Mucosa of stomach (tissue), 1 donor: ENCODE measurements around the gene FHL1.

Source experiments
- H3K27me3 ChIP-seq: one replicate; pipeline ENCODE4 v1.7.0; 2013; ENCODE audit warnings: mild to moderate bottlenecking, low read length; ENCODE audit not compliant: control insufficient read depth, insufficient read depth
- H3K36me3 ChIP-seq: one replicate; pipeline ENCODE4 v1.7.0; 2013; ENCODE audit warnings: low read length; ENCODE audit not compliant: control insufficient read depth, insufficient read depth
- H3K4me1 ChIP-seq: one replicate; pipeline ENCODE4 v1.7.0; 2013; ENCODE audit warnings: mild to moderate bottlenecking, low read length; ENCODE audit not compliant: control insufficient read depth, insufficient read depth
- H3K4me3 ChIP-seq: one replicate; pipeline ENCODE4 v1.7.0; 2013; ENCODE audit warnings: low read length
- H3K9ac ChIP-seq: one replicate; pipeline ENCODE4 v1.7.0; 2013; ENCODE audit warnings: mild to moderate bottlenecking, low read length, moderate library complexity
- H3K9me3 ChIP-seq: one replicate; pipeline ENCODE4 v1.7.0; 2013; ENCODE audit warnings: mild to moderate bottlenecking, low read length, moderate library complexity; ENCODE audit not compliant: control insufficient read depth
- donor health status: Pancreatic carcinoma.

Gene FHL1

GRCh38 chrX:136203951-136204350 is 56.6 kb downstream of the FHL1 start:
- no peak overlapping the region for H3K4me3 ChIP-seq
- no peaks in the 10 kb centered on the region for H3K27me3 ChIP-seq
- no peak overlapping the region for H3K9ac ChIP-seq
- H3K9me3 ChIP-seq: no peaks in the 10 kb centered on the region
- H3K36me3 ChIP-seq: no peaks in the 10 kb centered on the region
- H3K4me1 ChIP-seq: peaks cover 11% of the 10 kb centered on the region

GRCh38 chrX:136204571-136204970 is 57.2 kb downstream of the FHL1 start:
- no peaks in the 10 kb centered on the region for H3K9me3 ChIP-seq
- peak overlapping the region; percentile 8 for H3K9ac ChIP-seq
- H3K4me1 ChIP-seq: peaks cover 11% of the 10 kb centered on the region
- H3K27me3 ChIP-seq: no peaks in the 10 kb centered on the region
- H3K4me3 ChIP-seq: no peak overlapping the region
- H3K36me3 ChIP-seq: no peaks in the 10 kb centered on the region

GRCh38 chrX:136205882-136206380 is 58.6 kb downstream of the FHL1 start:
- Histone ChIP-seq H3K9ac (no peak overlapping the region), H3K4me3 (no peak overlapping the region), H3K9me3 (no peaks in the 10 kb centered on the region), H3K4me1 (peaks cover 8% of the 10 kb centered on the region), H3K27me3 (no peaks in the 10 kb centered on the region), H3K36me3 (no peaks in the 10 kb centered on the region)

GRCh38 chrX:136206916-136207315 is 59.6 kb downstream of the FHL1 start:
- Histone ChIP-seq H3K4me1 (peaks cover 8% of the 10 kb centered on the region), H3K36me3 (no peaks in the 10 kb centered on the region), H3K9ac (no peak overlapping the region), H3K27me3 (no peaks in the 10 kb centered on the region), H3K9me3 (no peaks in the 10 kb centered on the region), H3K4me3 (no peak overlapping the region)

- Histone ChIP-seq H3K4me3 (no peak overlapping the region), H3K4me1 (peaks cover 8% of the 10 kb centered on the region), H3K27me3 (no peaks in the 10 kb centered on the region), H3K9ac (no peak overlapping the region), H3K9me3 (no peaks in the 10 kb centered on the region), H3K36me3 (no peaks in the 10 kb centered on the region)
These were observed 60.2 kb downstream of the FHL1 start for GRCh38 chrX:136207546-136207945.

GRCh38 chrX:136209016-136209738 is 61.8 kb downstream of the FHL1 start:
- no peak overlapping the region for H3K4me3 ChIP-seq
- peaks cover 5% of the 10 kb centered on the region for H3K4me1 ChIP-seq
- H3K36me3 ChIP-seq: no peaks in the 10 kb centered on the region
- no peaks in the 10 kb centered on the region for H3K9me3 ChIP-seq
- peak overlapping the region; percentile 39 for H3K9ac ChIP-seq
- no peaks in the 10 kb centered on the region for H3K27me3 ChIP-seq

- no peak overlapping the region for H3K4me3 ChIP-seq
- H3K36me3 ChIP-seq: no peaks in the 10 kb centered on the region
- H3K9ac ChIP-seq: no peak overlapping the region
- H3K4me1 ChIP-seq: no peaks in the 10 kb centered on the region
- no peaks in the 10 kb centered on the region for H3K9me3 ChIP-seq
- H3K27me3 ChIP-seq: no peaks in the 10 kb centered on the region
These were observed 62.4 kb downstream of the FHL1 start for GRCh38 chrX:136209751-136210150.

- no peak overlapping the region for H3K4me3 ChIP-seq
- no peaks in the 10 kb centered on the region for H3K27me3 ChIP-seq
- no peaks in the 10 kb centered on the region for H3K4me1 ChIP-seq
- H3K36me3 ChIP-seq: no peaks in the 10 kb centered on the region
- no peak overlapping the region for H3K9ac ChIP-seq
- H3K9me3 ChIP-seq: no peaks in the 10 kb centered on the region
These were observed 62.9 kb downstream of the FHL1 start for GRCh38 chrX:136210243-136210642.

GRCh38 chrX:136210806-136211205 is 63.5 kb downstream of the FHL1 start:
- no peak overlapping the region for H3K9ac ChIP-seq
- no peaks in the 10 kb centered on the region for H3K27me3 ChIP-seq
- H3K4me1 ChIP-seq: no peaks in the 10 kb centered on the region
- no peak overlapping the region for H3K4me3 ChIP-seq
- no peaks in the 10 kb centered on the region for H3K9me3 ChIP-seq
- no peaks in the 10 kb centered on the region for H3K36me3 ChIP-seq

GRCh38 chrX:136211766-136212556 is 64.6 kb downstream of the FHL1 start:
- H3K4me1 ChIP-seq: no peaks in the 10 kb centered on the region
- H3K4me3 ChIP-seq: no peak overlapping the region
- no peak overlapping the region for H3K9ac ChIP-seq
- no peaks in the 10 kb centered on the region for H3K9me3 ChIP-seq
- H3K27me3 ChIP-seq: no peaks in the 10 kb centered on the region
- no peaks in the 10 kb centered on the region for H3K36me3 ChIP-seq

- Histone ChIP-seq H3K27me3 (no peaks in the 10 kb centered on the region), H3K4me1 (no peaks in the 10 kb centered on the region), H3K4me3 (no peak overlapping the region), H3K9me3 (no peaks in the 10 kb centered on the region), H3K9ac (no peak overlapping the region), H3K36me3 (no peaks in the 10 kb centered on the region)
These were observed 65.3 kb downstream of the FHL1 start for GRCh38 chrX:136212557-136213111.

- Histone ChIP-seq H3K4me1 (no peaks in the 10 kb centered on the region), H3K27me3 (no peaks in the 10 kb centered on the region), H3K36me3 (no peaks in the 10 kb centered on the region), H3K9ac (no peak overlapping the region), H3K9me3 (no peaks in the 10 kb centered on the region), H3K4me3 (no peak overlapping the region)
These were observed 67.2 kb downstream of the FHL1 start for GRCh38 chrX:136214551-136214950.
